Activated T-cell treated with anti-CD3 and anti-CD28 coated beads, Interleukin-2, amount 50 U/mL, for 1 hour (primary cell): ENCODE measurements around the gene GPR17.

Experiments used
- DNase-seq: peaks from one replicate; pipeline ENCODE4 v3.0.0-alpha.2; 2020

GPR17 gene

GRCh38 chr2:127673291-127674069 lies 27.5 kb downstream of the GPR17 start:
- DNase-seq, result no peak

GRCh38 chr2:127674241-127675209 lies 28.6 kb downstream of the GPR17 start:
- DNase-seq, result peak; percentile 42

DNA sequence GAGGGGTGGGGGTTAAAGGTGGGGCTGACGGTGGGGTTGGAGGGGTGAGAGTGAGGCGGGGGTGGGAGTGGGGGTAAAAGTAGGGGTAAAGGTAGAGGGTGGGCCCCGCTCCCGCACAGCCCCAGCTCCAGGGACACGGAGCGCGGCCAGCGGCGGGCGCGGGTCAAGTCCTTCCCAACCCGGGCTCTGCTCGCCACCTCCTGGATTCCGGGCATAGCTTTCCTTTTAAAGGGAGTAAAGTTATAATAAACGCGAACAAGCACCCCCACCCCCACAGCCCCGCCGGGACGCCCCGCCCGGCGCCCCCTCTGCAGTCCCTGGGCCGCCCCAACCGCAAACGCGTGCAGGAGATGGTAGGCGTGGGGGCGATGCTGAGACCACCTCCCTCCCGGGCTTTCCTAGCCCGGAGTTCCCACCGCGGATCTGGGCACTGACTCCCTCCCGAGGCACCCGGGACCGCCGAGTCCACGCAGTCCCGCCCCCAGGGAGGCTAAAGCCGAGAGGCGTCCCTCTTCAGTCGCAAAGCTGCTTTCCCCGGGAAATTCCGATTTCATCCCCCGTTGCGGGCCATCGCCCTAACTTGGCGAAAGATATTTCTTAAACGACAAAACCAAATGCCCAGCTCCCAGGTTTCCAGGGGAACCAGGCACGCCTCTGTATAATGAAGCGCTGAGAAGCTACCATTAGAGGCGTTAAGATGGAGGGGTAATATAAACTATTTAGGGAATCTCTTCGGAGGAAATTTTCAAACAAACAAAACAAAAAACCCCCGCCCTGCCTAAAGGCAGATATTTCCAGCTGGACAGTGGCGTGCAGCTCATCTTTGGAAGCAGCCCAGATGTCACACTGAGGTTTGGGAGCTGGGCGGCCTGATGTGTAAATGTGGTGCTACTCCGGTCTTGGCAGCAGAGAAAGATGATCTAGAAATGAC lies 29.6 kb downstream of the GPR17 start, which contains the start of gene LIMS2:
Gene LIMS2 (minus strand): TSS at position 200 of the 931 bp plus-strand sequence. CDS start 506 bp downstream, outside the sequence.
- DNase-seq, result no peak

DNA sequence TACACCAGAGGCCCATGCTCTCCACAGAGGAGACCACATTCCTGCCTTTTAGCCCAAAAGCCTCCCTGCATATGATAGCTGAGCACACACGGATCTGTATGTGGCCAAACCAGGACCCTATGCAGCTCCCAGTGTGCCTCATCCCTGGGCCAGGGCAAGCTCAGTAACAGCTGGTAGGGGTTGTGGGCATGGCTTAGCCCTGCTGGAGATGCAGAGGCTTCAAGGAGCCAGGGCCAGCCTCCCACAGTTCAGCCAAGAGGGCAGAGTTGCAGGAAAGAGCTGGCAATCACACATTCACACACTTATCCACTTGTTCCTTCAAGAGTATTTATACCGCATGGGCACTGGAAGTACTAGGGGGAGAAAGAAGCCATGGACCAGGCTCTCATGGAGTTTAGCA lies 31.0 kb downstream of the GPR17 start:
- DNase-seq, result no peak

DNA sequence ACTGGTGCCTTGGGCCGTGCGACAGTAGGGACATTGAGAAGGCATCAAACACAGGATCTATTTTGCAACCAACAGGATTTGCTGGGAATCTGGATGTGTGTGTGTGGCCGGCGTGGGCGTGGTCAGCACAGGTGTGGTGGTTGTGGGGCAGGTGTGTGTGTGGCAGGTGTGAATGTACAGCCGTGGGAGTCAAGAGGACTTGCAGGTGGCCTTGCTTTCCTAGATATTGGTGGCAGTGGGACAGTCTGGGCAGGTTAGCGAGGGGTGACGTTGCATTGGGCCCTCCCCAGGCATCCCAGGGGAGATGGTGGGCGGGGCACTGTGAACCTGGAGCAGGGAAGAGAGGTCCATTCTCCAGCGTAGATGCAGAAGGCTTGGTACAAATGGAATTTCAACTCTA lies 32.6 kb downstream of the GPR17 start:
- no peak for DNase-seq

DNA sequence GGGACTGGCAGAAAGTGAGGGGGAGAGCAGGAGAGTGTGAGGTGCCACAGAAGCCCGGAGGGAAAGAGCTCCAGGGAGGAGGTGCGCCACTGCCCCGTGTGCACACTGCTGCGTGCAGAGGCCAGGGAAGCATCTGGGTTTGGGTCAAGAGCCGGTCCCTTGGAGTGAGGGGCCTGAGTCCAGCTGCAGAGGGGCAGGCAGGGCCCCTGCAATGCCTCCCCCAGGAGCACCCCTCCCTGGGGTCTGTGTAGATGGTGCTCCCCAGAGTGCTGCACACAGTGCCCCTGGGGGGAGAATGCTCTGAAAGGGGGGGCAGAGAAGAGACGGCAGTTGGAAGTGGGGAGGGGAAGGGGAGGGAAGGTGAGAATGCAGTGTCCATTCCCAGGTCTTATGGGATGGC lies 33.0 kb downstream of the GPR17 start:
- no peak for DNase-seq

- no peak for DNase-seq
Measured at GRCh38 chr2:127679680-127680361, 33.9 kb downstream of the GPR17 start.

DNA sequence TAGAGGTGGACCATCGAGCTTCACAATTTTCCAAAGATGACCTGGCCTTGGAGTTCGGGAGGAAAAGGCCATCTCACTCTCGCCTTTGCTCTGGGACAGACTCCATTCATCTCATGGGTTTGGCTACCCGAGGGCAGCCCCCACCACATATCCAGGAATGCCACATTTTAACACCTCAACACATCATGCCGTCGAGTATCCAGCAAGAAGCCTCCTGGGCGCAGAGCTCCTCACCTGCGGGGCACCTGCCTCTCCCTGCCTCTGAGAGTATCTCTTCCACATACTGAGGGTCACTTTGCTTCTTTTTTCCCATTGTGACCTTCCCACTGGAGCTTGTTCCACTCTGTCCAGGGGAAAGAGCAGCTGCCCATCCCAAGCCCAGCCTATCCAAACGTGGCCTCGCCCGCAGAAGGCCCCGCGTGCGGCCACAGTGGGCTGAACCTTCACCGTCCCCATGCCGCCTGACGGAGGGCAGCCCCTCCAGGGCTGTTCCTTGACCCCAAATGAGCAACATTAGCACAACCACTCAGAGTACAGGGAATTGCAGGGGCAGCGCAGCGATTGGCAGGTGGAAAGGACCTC lies 34.8 kb downstream of the GPR17 start:
- no peak for DNase-seq

GRCh38 chr2:127681288-127681804 lies 35.4 kb downstream of the GPR17 start:
- DNase-seq, result no peak

DNA sequence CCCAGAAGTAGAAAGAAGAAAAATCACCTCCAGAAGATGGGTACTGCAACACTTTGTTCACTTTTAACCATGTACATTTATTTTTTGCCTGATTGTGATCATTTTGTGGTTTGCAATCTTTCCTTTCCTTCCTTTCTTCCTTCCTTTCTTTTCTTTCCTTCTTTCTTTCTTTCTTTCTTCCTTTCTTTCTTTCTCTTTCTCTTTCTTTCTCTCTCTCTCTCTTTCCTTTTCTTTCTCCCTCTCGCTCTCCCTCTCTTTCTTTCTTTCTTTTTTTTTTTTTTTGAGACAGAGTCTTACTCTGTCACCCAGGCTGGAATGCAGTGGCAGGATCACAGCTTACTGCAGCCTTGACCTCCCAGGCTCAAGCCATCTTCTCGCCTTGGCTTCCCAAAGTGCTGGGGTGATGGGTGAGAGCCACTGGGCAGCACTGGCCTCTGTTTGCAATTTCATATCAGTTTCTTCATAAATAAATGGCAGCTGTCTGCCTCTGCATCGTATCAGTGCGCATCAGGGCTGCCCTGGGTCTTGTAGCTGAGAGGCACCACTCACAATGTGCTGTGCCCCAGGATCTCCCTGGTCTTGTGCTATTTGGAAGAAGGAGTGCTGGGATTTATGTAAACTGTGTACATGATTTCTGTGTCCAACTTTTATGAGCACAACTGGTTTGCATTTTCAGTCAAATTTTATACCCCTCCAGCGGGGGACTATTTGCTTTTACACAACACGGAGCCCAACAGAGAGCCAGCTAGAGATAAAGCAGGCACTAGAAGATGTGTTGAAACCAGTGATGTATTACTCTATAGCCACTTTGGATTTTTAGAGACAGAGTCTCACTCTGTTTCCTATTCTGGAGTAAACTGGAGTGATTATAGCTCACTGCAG lies 36.3 kb downstream of the GPR17 start:
- DNase-seq, result no peak

- no peak for DNase-seq
Measured at GRCh38 chr2:127683056-127683455, 37.1 kb downstream of the GPR17 start.

DNA sequence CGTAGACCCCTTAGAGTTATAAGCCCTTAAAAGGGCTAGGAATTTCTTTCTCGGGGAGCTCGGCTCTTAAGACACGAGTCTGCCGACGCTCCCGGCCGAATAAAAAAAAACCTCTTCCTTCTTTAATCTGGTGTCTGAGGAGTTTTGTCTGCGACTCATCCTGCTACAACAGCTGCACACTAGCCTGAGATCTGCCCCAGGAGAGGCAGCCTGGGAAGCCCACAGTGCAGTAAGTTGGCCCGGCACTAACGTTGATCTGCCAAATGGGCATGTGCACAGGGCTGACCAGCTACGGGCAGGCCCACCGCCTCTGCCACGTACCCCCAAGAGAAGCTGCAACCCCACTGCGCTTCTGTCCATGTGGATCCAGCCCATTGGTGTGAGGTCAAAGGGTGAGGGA lies 37.8 kb downstream of the GPR17 start:
- no peak for DNase-seq

DNA sequence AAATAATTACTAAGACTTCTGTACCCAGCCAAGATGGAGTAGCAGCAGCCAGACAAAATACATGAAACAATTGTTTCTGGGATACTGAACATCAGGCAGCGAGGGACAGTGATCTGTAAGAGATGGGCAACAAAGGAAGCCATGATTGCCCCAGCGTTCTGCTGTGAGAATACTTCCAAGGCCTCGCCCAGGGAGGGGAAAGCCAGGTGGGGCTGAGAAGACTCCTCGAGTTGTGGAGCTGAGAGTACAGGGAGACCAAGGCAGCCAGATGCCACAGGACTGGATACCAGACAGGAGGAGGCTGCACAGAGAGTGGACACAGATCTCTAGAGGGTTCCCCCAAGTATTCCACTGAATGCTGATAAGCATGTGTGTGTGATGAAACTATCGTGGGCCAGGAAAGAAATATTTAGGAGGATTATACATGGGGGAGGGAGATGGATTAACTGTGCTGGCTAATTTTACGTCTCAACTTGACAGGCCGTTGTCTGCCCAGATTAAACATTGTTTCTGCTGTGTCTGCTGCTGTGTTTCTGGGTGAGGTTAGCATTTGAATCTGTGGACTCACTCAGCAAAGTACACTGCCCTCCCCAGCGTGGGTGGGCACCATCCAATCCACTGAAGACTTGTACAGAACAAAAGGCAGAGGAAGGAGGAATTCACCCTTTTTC lies 39.6 kb downstream of the GPR17 start:
- no peak for DNase-seq

- DNase-seq, result no peak
Measured at GRCh38 chr2:127688405-127688804, 42.5 kb downstream of the GPR17 start.

DNA sequence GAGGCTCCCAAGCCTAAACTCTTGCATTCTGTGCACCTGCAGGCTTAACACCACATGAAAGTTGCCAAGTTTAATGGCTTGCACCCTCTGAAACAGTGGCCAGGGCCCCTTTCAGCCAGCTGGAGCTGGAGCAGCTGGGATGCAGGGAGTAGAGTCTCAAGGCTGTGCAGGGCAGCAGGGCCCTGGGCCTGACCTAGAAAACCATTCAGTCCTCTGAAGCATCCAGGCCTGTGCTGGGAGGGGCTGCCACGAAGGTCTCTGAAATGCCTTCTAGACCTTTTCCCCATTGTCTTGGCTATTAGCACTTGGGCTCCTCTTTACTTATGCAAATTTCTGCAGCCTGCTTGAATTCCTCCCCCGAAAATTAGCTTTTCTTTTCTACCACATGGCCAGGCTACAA lies 44.7 kb downstream of the GPR17 start:
- DNase-seq, result no peak

- no peak for DNase-seq
Measured at GRCh38 chr2:127694986-127695385, 49.0 kb downstream of the GPR17 start.

- no peak for DNase-seq
Measured at GRCh38 chr2:127695491-127696472, 49.8 kb downstream of the GPR17 start.

- no peak for DNase-seq
Measured at GRCh38 chr2:127697482-127698180, 51.7 kb downstream of the GPR17 start.
